ENCODE measurements around the gene VSTM2L.
"Not testable (repeated sequence)": the region's sequence is repeated elsewhere in the genome, so short reads cannot be mapped to it uniquely, and the experiment has no call there.

Gene VSTM2L, protein sequence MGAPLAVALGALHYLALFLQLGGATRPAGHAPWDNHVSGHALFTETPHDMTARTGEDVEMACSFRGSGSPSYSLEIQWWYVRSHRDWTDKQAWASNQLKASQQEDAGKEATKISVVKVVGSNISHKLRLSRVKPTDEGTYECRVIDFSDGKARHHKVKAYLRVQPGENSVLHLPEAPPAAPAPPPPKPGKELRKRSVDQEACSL

DNA sequence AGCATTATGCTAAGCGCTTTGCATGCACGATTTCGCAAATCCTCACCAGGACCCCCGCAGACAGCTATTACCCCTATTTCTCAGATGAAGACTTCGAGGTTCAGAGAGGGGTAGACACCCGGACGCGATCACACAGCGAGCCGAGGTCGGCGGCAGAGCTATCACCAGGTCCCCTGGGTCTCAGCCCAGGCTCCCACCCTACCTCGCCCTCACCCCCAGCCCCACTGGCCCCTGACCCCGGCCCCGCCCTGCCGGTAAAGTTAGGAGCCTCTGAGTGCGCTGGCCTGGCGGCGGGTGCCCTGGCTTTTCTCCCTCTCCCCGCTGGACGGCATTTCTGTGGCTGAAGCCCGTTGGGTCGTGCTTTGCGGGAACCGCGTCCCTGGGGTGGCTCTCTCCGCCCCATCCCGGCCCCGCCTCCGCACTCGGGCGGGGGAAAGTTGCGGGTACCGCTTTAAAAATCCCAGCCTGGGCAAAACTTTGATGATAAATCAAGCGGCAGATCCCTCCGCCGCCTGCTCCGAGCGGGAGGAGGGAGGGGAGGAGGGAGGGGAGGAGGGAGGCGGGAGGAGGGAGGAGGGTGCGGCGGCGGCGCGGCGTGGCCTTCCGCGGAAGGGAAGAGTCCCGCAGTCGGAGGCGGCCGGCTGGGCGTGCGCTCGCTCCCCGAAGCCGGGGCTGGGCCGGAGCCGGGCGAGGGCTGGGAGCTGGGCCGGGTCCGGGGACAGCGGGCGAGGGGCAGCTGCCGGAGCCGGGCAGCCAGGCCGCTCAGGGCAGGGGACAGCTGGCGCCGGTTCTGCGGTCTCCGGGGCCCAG is at the start of gene VSTM2L:
VSTM2L (plus strand) TSS at position 624 of the 810 bp plus-strand sequence. CDS start 224 bp downstream, outside the sequence.
- DNase-seq (ENCODE audit: low read depth in 4 of 4, low spot score in 1 of 4) = no peak

DNA sequence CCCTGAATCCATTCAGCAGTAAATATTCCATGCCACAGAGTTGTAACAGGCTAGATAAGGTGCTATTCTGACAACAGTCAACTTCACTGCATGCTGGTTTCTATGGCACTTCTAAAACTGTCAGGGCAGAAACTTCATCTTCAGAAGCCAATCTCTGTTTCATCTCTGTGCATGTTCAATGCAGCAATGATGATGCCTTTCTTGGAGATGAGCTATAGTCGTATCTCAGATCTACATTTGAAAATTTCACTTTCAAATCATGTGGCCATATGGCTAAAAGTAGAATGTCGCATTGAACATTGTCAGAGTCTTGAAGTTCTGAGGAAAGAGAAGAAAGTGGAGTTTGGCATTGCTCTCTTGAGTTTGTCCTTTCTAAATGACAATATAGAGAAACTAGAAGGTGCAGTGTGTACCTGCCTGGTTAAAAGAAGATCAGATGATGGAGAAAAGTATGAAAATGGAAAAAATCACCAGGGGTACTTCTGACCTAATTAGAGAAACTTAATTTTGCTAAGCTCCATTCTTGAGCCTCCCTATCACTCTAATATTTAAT is 49.0 kb upstream of the VSTM2L start:
- DNase-seq (ENCODE audit: low read depth in 4 of 4, low spot score in 1 of 4) = no peak

DNA sequence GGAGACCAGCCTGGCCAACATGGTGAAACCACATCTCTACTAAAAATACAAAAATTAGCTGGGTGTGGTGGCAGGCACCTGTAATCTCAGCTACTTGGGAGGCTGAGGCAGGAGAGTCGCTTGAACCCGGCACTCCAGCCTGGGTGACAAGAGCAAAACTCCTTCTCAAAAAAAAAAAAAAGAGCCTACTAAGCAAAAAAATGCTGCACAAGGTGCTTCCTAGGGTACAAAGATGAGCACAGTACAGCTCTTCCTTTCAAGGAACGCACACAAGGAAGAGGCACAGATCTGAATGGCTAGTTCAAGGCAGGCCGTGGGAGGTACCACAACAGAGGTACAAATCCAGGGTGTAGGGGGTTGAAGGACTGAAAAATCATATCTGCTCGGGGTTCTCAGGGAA is 46.9 kb upstream of the VSTM2L start:
- not testable (repeated sequence) for DNase-seq (ENCODE audit: low read depth in 4 of 4, low spot score in 1 of 4)

DNA sequence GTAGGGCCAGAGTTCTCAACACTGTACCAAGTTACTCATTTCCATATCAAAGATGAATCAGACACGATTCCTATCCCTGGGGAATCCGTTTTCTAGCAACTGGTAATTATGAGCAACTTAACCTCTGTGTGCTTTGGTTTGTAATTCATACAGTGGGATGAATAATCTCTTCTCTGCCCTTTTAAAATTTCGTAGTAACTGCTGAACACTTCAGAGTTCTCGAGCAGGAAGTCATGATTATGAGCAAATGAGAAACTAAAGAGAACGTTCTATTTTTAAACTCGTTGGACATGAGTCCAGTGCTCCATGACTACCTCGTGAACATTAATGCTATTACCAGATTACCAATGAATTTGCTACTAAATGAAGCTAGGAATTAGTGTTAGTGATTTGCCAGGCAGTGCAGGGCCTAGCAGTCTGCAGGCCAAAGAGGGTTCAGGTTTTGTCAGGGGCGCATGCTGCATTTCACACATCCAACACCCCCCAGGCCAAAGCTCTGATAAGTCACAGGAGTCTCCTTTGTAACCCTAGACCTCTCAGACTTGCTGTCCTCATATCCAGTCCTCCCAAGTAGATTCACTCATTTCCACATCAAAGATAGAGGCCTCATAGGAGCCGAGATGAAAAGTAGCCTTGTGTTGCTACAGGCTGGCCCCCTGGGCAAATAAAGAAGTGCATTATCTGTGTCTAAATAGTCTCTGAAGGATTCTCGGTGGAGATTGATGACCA is 45.8 kb upstream of the VSTM2L start:
- DNase-seq (ENCODE audit: low read depth in 4 of 4, low spot score in 1 of 4) = no peak

DNA sequence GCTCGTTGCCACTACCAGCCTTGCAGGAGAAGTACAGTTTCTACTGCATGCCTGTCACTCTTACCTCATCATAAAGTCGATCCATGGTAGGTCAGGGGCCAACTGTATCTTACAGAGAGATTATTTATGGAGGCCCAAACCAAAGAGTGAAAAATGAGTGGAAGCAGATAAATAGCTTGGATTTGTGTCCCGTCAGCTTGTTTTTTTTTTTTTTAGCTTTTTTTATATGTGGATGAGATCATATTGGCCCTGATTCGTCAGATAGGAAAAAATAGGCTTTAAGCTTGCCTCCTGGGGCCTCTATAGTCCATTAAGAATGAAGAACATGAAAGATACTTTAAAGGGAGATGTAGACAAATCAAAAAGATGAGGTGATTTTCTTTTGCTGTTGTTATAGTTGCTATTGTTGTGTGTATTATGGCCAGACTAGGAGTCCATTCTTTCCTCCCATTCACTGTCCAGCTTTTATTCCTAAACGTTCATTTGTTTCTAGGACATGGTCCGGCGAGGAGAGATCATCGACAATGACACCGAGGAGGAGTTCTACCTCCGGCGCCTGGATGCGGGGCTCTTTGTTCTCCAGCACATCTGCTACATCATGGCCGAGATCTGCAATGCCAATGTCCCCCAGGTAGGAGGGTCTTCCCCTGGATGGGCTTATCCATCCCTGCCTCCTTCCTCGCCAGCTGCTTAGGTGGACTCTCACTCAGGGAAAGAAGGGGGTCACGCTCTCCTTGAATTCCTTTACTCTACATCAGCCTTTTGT is 43.3 kb upstream of the VSTM2L start:
- no peak for DNase-seq (ENCODE audit: low read depth in 4 of 4, low spot score in 1 of 4)

DNA sequence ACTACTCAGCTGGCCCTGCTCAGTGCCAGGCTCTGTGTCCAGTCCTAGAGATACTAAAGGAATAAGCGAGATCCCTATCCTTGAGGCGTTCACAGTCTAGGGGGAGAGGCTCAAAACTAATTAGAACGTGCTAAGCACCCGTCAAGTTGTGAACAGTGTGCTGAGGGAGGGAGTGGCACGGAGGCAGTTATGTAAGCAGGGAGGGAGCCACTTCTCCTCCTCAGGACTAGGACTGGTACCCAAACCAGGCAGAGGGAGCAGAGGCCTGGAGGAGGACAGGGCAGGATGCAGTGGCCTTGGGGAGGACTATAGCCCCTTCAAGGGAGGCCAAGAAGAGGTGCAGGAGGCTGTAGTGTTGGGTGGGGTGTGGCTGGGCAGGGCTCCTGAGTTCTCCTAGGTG is 39.6 kb upstream of the VSTM2L start:
- no peak for DNase-seq (ENCODE audit: low read depth in 4 of 4, low spot score in 1 of 4)

DNA sequence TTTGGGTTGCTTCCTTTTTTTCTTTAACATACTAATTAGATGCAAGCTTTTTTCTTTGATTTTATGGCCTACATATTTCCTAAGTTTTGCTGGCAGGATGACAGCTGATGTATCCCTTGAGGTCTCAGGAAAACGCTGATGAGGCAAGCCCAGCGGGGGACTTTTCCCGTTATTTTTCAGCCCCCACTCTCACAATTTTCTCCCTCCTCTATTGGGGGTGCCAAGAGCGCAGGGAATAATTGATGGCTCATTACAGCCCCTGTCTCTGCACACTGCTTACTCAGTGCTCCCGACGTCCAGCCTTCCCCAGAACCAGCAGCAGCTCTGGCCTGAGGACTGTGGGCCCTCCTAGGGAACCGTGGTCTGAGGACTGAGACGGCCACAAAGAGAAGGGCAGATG is 38.6 kb upstream of the VSTM2L start:
- DNase-seq (ENCODE audit: low read depth in 4 of 4, low spot score in 1 of 4) = no peak

DNA sequence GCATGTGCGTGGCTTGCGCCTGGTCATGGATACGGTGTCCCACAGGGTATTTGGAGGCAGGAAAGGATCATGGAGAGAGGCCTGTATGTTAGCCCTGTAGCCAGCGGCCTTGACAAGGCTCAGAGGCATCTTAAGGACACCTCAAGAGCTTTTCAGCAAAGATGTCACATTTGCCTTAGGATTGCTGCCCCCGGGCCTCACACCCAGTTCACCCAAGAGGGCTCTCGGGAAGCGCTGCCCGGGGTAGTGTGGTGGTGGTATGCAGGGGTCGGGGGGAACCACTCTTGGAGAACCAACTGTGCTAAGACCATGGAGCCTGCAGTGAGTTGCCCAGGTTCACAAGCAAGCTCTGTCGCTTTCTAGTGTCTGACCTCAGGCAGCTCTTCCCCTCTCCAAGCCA is 36.9 kb upstream of the VSTM2L start:
- DNase-seq (ENCODE audit: low read depth in 4 of 4, low spot score in 1 of 4) = no peak

DNA sequence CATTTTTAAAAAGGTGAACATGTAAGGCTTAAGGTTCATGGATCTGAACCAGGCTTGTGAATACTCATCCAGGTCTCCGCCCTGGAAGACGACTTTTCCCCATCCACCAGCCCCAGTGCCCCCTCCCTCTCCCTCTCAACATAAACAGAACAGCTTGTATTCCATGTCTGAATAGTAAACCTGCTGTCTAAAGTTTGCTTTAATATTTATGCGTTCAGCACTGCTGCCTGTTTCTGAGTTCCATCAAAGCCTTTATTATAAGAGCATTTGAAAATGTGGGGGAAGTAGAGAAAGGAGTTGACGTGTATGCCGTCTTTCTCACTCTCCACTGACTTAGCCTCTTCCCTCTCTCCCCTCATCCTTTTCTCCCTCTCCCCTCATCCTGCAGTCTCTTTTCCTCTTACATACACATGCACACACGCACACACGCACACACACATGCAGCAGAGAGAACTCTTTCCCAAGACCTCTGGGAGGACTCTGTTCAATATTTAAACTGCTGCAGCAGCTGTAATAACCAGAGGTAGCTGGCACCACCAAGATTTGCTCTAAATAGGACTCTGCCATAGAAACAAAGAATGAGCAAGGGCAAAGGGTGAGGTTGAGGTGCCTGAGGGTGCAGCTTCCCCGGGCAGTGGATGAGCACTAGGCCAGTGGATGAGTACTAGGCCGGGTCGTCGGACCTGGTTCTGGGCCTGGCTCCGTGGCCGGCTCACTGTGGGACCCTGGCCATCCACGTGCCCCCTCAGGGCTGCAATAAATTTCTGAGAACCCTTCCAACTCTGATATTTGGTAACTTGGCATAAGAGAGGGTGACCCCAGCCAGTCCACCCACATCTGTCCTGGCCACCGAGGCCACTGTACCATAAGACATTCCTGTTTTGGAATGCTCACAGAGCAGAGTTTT is 35.4 kb upstream of the VSTM2L start:
- no peak for DNase-seq (ENCODE audit: low read depth in 4 of 4, low spot score in 1 of 4)

DNA sequence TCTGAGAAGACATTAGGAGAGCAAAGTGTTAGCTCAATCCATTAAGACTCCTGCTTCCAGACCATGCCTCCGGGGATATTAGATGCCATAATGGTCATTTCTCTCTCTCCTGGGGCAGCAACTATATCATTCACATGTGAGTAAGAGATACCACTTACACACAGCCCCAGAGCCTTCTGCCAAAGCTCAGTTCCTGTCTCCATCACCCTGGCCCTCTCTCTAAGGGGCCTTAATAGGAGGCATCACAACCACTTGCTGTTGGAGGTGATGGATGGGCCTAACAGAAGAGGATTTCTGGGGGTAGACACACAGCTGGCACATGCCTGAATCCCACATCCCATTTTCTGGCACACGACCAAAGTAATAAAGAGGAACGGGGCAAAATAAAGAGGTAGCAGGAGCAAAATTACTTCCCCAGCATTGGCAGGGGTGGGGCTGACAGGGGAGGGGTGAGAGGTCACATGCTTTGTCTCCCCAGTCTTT is 34.0 kb upstream of the VSTM2L start:
- DNase-seq (ENCODE audit: low read depth in 4 of 4, low spot score in 1 of 4) = no peak

DNA sequence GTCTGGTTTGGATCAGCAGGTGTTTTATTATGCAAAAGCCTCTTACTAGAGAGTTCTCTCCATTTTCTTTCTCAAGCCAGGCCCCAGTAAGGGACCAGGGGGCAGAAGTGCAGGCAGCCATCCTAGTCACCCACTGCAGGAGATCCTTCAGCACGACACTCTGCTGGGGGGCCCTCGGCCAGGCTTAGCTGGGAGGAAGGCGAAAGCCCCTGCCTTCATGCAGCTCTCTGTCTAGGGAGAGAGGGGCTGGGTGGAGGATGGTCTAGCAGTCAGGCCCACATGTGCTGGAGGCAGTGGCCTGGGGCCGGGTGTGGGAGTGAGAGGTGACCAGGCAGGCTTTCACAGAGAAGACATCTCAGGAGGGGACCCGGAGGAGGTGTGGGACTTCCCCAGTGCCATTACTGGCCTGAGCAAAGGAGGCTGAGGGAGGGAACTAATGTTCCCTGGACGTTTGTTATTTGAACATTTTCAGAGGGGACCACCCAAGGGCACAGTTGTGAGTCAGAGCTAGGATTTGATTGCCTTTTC is 33.5 kb upstream of the VSTM2L start:
- no peak for DNase-seq (ENCODE audit: low read depth in 4 of 4, low spot score in 1 of 4)

DNA sequence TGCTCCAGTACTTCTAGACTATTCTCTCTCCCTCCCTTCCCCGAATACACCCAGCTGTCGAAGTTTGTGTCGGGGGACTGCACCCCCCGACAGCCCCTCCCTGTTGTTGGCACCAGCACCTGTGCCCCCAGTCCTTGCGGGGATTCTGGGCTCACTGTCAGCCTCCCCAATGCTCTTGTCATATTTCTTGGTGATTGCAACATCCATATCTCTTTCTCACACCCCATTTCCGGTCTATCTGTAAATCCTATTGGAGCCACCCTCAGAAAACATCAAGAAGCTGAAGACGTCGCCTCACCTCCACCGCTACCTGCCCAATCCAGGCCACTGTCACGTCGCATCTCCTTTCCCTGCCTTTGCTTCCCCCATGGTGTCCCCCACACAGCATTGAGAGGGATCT is 32.6 kb upstream of the VSTM2L start:
- DNase-seq (ENCODE audit: low read depth in 4 of 4, low spot score in 1 of 4) = no peak

DNA sequence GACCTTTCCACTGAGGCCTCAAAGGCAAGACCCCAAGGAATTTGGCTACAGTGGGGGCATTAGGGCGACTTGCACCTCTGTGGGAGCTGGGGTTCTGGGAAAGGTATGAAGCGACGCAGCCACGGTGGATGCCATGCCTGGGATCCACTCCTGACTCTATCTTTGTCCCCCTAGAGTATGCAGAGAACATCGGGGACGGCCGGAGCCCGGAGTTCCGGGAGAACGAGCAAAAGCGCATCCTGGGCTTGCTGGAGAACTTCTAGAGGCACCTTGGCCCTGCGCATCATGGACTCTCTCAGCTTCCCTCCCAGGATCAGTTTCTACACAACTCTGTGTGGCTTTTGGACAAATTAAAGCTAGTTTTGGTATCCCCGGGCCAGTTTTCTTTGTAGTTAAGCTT is 31.2 kb upstream of the VSTM2L start:
- DNase-seq (ENCODE audit: low read depth in 4 of 4, low spot score in 1 of 4) = no peak

DNA sequence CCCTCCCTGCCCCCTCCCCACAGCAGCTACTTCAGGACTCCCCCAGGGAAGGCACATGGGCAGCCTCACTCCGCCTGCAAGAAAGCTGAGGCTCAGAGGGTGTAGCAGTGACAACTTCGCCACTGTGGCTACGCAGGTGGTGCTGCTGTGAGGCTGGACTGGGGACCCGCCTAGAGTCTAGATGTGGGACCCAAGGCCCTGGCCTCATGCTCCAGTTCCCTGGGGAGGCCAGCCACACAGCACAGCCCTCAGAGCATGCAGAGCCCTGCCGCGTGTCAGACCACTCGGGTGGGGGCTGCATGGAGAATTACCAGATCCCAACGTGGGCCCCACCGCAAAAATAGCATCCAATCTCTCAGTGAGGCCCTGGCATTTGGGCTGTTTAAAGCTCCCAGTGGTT is 30.8 kb upstream of the VSTM2L start:
- no peak for DNase-seq (ENCODE audit: low read depth in 4 of 4, low spot score in 1 of 4)

DNA sequence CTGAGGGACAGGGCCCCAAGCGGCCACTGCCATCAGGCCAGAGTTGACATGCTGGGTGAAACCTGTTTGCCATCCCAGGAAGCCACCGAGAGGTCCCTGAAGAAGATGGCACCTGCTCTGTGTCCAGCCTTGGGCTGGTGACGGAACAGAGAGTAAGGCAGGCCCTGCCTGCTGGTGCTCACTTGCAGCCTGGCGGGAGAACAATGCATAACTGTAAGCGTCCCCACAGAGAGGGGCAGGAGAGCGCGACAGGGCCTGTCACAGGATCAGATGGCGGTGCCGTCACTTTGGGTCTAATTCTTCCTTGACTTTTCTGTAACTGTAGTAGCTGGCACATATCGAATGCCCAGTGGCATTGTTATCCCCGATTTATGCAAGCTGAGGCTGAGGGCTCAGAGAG is 29.0 kb upstream of the VSTM2L start:
- no peak for DNase-seq (ENCODE audit: low read depth in 4 of 4, low spot score in 1 of 4)

DNA sequence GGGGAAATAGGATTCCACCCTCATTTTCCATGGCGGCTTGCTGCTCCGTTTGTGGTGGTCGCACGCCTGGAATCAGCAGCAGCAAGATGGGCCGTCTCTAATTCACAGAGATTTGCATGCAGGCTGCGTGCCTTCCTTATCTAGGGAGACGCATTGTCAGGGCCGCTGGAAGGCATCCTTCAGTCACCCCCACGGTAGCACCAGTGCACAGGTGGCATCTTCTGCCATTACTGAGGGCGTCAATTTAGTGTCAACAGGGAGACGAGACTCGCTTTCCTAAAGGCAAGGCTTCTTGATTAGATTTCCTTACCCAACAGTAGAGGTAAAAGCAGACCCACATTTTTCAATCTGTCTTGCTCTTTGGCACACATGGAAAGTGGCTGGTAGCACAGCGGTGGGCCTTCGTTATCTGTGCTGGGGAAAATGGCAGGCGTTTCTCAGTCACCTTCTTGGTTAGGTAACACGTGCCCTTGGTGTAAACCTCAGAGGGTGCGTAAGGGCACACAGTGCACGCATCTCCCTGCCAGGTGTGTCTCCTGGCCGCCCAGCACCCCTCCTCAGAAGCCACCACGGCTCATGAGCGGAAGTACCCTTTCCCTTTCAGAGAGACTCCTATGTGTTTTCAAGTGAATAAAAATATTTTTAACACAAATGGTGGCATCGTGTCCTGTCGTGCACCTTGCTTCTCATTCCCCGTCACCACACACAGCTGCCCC is 27.3 kb upstream of the VSTM2L start:
- no peak for DNase-seq (ENCODE audit: low read depth in 4 of 4, low spot score in 1 of 4)

DNA sequence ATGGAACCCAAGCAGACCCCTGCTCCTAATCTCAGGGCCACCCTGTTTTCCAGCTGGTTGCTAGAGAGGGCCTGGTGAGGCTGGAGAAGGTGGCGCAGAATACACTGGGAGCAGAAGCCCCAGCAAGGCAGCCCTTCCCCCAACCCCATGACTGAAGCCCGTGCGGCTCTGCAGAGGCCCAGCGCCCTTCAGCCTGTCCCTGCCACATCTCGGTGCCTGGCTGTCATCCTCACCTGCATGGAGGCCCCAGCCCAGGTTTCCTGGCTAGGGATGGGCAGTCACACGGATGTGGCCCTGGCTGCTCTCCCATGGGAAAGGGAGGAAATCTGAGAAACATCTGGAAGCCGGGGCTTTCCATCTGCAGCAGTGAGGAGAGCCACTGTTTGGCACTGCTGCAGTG is 26.1 kb upstream of the VSTM2L start:
- DNase-seq (ENCODE audit: low read depth in 4 of 4, low spot score in 1 of 4) = no peak

DNA sequence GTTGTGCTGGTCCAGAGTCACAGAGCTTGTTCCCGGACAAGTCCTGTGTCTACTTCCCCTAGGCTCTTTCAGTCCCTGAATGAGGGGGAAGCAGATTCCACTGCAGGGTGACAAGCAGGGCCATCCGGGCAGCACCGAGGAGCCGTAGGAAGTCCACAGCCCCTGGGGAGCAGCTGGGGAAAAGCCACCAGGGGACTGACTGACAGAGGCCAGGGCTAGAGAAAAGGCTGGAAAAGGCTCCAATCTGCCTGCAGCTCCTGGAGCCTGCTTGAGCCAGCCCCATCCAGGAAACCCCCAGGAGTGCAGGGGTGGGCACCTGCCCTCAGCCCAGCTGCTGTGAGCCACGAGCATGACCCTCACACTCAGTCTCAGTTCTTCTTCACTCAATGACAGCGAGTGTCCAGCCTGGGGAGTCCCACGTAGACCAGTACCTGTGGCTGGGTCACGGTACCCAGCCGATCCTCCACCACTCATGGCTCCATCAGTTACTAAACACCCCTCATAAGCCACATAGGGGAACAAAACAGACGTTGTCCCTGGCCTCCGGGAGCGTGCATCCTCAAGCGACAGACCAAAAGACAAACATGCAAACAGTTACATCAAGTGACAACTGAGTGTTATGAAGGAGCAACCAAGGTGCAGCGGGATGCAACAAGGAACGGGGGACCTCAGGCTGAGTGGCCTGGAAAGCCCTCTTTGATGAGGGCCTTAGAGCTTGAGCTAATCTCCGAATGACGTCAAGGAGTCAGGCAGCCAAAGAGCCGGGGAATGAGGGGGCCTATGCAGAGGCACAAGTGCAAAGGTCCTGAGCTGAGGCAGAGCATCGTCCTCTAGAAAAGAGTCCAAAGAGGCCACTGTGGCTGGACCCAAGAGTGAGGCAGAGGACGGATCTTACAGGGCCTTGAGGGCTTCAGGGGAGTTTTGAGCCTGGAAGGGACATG is 24.8 kb upstream of the VSTM2L start:
- DNase-seq (ENCODE audit: low read depth in 4 of 4, low spot score in 1 of 4) = no peak
